ENCODE measurements around the gene TBC1D21. TPM values are rescaled to one million over a fixed set of nuclear protein-coding genes. Genes with fewer than 3 reads are reported as not detected.

The TBC1D21 gene
- total and polyA plus RNA-seq, 2 of the 8 experiments (the other 6 are each of a cell fraction or from before 2014, with no cell fraction given), result not detected

GRCh38 chr15:73829523-73829922, 43.8 kb upstream of the TBC1D21 start:
- no peak overlapping the region for H3K9ac ChIP-seq (replicated peaks in 1 of 4; ENCODE audit: extremely low read depth in 1 of 4, low read depth in 3 of 4, low read length in 3 of 4)
- H4K5ac ChIP-seq (ENCODE audit: insufficient read length, low read depth, low read length), result no peak overlapping the region
- POLR2A ChIA-PET (ENCODE audit: partially characterized antibody), result no interaction called here
- no peak overlapping the region for H3K27ac ChIP-seq (ENCODE audit: low read depth, low read length)
- H3K4me3 ChIP-seq (ENCODE audit: extremely low read depth in 1 of 4, insufficient read depth in 2 of 4, low read depth in 3 of 4, low read length in 4 of 4), result no peak overlapping the region
- no peak overlapping the region for H2AFZ ChIP-seq (ENCODE audit: low read length)
- no peak overlapping the region for H3K4me2 ChIP-seq (ENCODE audit: insufficient read depth in 1 of 2, low read depth in 2 of 2, low read length in 2 of 2)
- 79% methylated on average over 2 of the region's 2 CpGs; no CpG with 5 or more reads in 1 of the 2 experiments for WGBS, 2 experiments (ENCODE audit: extremely low coverage in 1 of 2, insufficient coverage in 1 of 2, insufficient read length in 1 of 2, insufficient replicate concordance in 2 of 2, low coverage in 1 of 2, low lambda C conversion rate in 2 of 2, missing lambda C conversion rate in 1 of 2)
- H3K18ac ChIP-seq (ENCODE audit: extremely low read depth, low read length), result no peak overlapping the region
- H3K4ac ChIP-seq (replicated peaks; ENCODE audit: insufficient read length, low read depth, low read length), result no peak overlapping the region
- H3K14ac ChIP-seq (ENCODE audit: insufficient read length), result no peak overlapping the region
- FAIRE-seq, result no peak
- H2AK5ac ChIP-seq (ENCODE audit: low read depth, low read length), result no peak overlapping the region
- no peak overlapping the region for H2BK20ac ChIP-seq (ENCODE audit: low read length)
- no peaks in the 10 kb centered on the region for H3K79me2 ChIP-seq (ENCODE audit: control insufficient read depth in 1 of 2, insufficient read depth in 2 of 2, low read length in 2 of 2)
- no peak overlapping the region for H4K91ac ChIP-seq (replicated peaks; ENCODE audit: insufficient read length, low read length)
- H2BK12ac ChIP-seq (ENCODE audit: low read depth, low read length), result no peak overlapping the region
- no peak overlapping the region for H2BK120ac ChIP-seq (replicated peaks; ENCODE audit: low read depth, low read length)
- H3K4me1 ChIP-seq (replicated peaks in 1 of 4; ENCODE audit: control insufficient read depth in 3 of 4, insufficient read depth in 4 of 4, low read length in 3 of 4), result no peaks in the 10 kb centered on the region
- no peaks in the 10 kb centered on the region for H3K36me3 ChIP-seq (ENCODE audit: control insufficient read depth in 2 of 4, insufficient read depth in 4 of 4, low read length in 3 of 4)
- H4K20me1 ChIP-seq (replicated peaks in 1 of 2; ENCODE audit: control insufficient read depth in 1 of 2, insufficient read depth in 2 of 2, low read length in 2 of 2), result peaks cover 0 to 2% of the 10 kb centered on the region in 2 experiments
- no peak overlapping the region for H3K23ac ChIP-seq (ENCODE audit: insufficient read length)
- no peak overlapping the region for H2BK5ac ChIP-seq (ENCODE audit: low read depth, low read length)
- no peaks in the 10 kb centered on the region for H3K79me1 ChIP-seq (ENCODE audit: low read depth, low read length)
- H2BK15ac ChIP-seq (ENCODE audit: low read length), result no peak overlapping the region
- no peak overlapping the region for H3K56ac ChIP-seq (replicated peaks; ENCODE audit: insufficient read length, low read depth, low read length)
- H3K23me2 ChIP-seq (ENCODE audit: low read depth, low read length), result no peaks in the 10 kb centered on the region
- no peak for DNase-seq (ENCODE audit: low read depth in 1 of 2, low spot score in 2 of 2)
- H3K9me3 ChIP-seq (ENCODE audit: insufficient read depth in 2 of 2, low read depth in 1 of 2, low read length in 1 of 2), result no peaks in the 10 kb centered on the region
- no peaks in the 10 kb centered on the region for H3K27me3 ChIP-seq (replicated peaks in 1 of 4; ENCODE audit: control insufficient read depth in 3 of 4, extremely low read depth in 1 of 4, insufficient read depth in 3 of 4, low read length in 3 of 4)
- H4K8ac ChIP-seq (ENCODE audit: extremely low read depth, insufficient read depth, low read length), result no peak overlapping the region
- CTCF ChIA-PET (ENCODE audit: partially characterized antibody), result interaction anchor here (0.9 to 2.0 kb wide), 3 partner anchors 37 to 67 kb away, joined by 3 to 6 read pairs (median 3); partner anchors contain the start of gene TBC1D21
- TF ChIP-seq FOSL1 (IDR thresholded peaks at IDR 0.05; ENCODE audit: insufficient read depth, low read depth, low read length) (no peak), TAF7 (optimal IDR thresholded peaks at IDR 0.05; ENCODE audit: borderline replicate concordance, low read depth, low read length) (no peak), SAP30 (IDR thresholded peaks at IDR 0.05; ENCODE audit: insufficient read depth, insufficient replicate concordance, low read length) (no peak), KDM1A (IDR thresholded peaks at IDR 0.05; ENCODE audit: borderline replicate concordance, low read length) (no peak), CREB1 (IDR thresholded peaks at IDR 0.05) (no peak), TBP (IDR thresholded peaks at IDR 0.05; ENCODE audit: low read depth, low read length) (no peak), JUND (IDR thresholded peaks at IDR 0.05; ENCODE audit: low read length) (no peak), SP1 (IDR thresholded peaks at IDR 0.05; ENCODE audit: low read depth, low read length) (no peak), HDAC2 (IDR thresholded peaks at IDR 0.05; ENCODE audit: borderline replicate concordance in 1 of 2, low read depth in 2 of 2, low read length in 2 of 2) (no peak), CEBPB (IDR thresholded peaks at IDR 0.05; ENCODE audit: low read depth, low read length) (no peak), CBX5 (IDR thresholded peaks at IDR 0.05; ENCODE audit: low read depth, low read length) (no peak), SIRT6 (IDR thresholded peaks at IDR 0.05; ENCODE audit: low read length) (no peak), KDM4A (IDR thresholded peaks at IDR 0.05; ENCODE audit: low read depth, low read length, severe bottlenecking) (no peak), BCL11A (IDR thresholded peaks at IDR 0.05; ENCODE audit: low read depth in 2 of 2, low read length in 2 of 2) (no peak), SP2 (IDR thresholded peaks at IDR 0.05; ENCODE audit: low read length) (no peak), EGR1 (IDR thresholded peaks at IDR 0.05; ENCODE audit: borderline replicate concordance, low read depth, low read length) (no peak)

Measured in H1 (cell line).